Occipital lobe (tissue), 2 donors: ENCODE data around the gene NAGLU. TPM values are rescaled to one million over a fixed set of nuclear protein-coding genes. Genes with fewer than 3 reads are reported as not detected.

ENCODE experiments used
- DNase-seq: peaks from one replicate; lab custom pipeline; 2025; lab: John Stamatoyannopoulos, UW
- total RNA-seq: library from RNA; depleted of rRNA; stranded (reverse); fragments of >200 nt; gene quantifications from one replicate; pipeline ENCODE4 v1.2.3, GENCODE V29; 2014

NAGLU gene
- total RNA-seq, 1 donor from 2014 or later = 8.6 TPM

- no peak for DNase-seq
Measured at GRCh38 chr17:42564815-42565522, 28.9 kb downstream of the NAGLU start.

- no peak for DNase-seq
Measured at GRCh38 chr17:42565523-42566214, 29.6 kb downstream of the NAGLU start.

GRCh38 chr17:42566215-42566882 lies 30.3 kb downstream of the NAGLU start:
- DNase-seq = no peak

GRCh38 chr17:42566883-42567573 lies 31.0 kb downstream of the NAGLU start, which contains the start of gene MLX:
TSS of gene MLX (plus strand) at chr17:42567100. CDS start at chr17:42567125, 25 bp downstream.
- DNase-seq = peak; percentile 74

GRCh38 chr17:42568341-42569111 lies 32.5 kb downstream of the NAGLU start:
- no peak for DNase-seq

- DNase-seq = no peak
Measured at GRCh38 chr17:42571435-42572225, 35.6 kb downstream of the NAGLU start.

- no peak for DNase-seq
Measured at GRCh38 chr17:42573095-42573494, 37.1 kb downstream of the NAGLU start.

- DNase-seq = no peak
Measured at GRCh38 chr17:42574463-42574862, 38.4 kb downstream of the NAGLU start.

GRCh38 chr17:42577140-42577531 lies 41.1 kb downstream of the NAGLU start:
- no peak for DNase-seq

GRCh38 chr17:42577532-42578281 lies 41.7 kb downstream of the NAGLU start, which contains the start of gene PSMC3IP:
TSS of gene PSMC3IP (minus strand) at chr17:42577729. CDS start at chr17:42577686, 43 bp downstream.
- DNase-seq = peak; percentile 90

- DNase-seq = peak; percentile 30
Measured at GRCh38 chr17:42578282-42578869, 42.3 kb downstream of the NAGLU start.

- DNase-seq = no peak
Measured at GRCh38 chr17:42579794-42580551, 43.9 kb downstream of the NAGLU start.

GRCh38 chr17:42581744-42582270 lies 45.8 kb downstream of the NAGLU start:
- no peak for DNase-seq

GRCh38 chr17:42584880-42585279 lies 48.8 kb downstream of the NAGLU start:
- DNase-seq = no peak

GRCh38 chr17:42585353-42585752 lies 49.3 kb downstream of the NAGLU start:
- DNase-seq = no peak

- no peak for DNase-seq
Measured at GRCh38 chr17:42586514-42587230, 50.6 kb downstream of the NAGLU start.

GRCh38 chr17:42590886-42591285 lies 54.8 kb downstream of the NAGLU start:
- no peak for DNase-seq
